Activated T-helper 1 cell treated with anti-CD3 and anti-CD28 coated beads, Interleukin-12 subunit alpha, Interleukin-12 subunit beta, Interleukin-2, Interleukin-4 antibody, amounts not matched to agents 30 ng/mL and 10 ng/mL and 1 ng/mL, durations not matched to agents 14 hours and 24 hours and 36 hours (primary cell): Measurements from ENCODE around the gene PPP1R8. TPM values are rescaled to one million over a fixed set of nuclear protein-coding genes. Genes with fewer than 3 reads are reported as not detected.

Experiments
- total RNA-seq: library from RNA; stranded (reverse); gene quantifications from 2 replicates; pipeline ENCODE4 v1.2.3, GENCODE V29; 2022

The PPP1R8 gene
- total RNA-seq, 1 donor from 2014 or later, result 84.1 TPM

Other genes starting within 250 kb of the PPP1R8 start
- 33.7 and 33.9 TPM in 2 replicates for gene AHDC1, start 226.6 kb upstream of the PPP1R8 start, total RNA-seq
- gene FGR, start 195.6 kb upstream of the PPP1R8 start, total RNA-seq, result 0.21 and 0.27 TPM in 2 replicates
- gene IFI6, start 158.6 kb upstream of the PPP1R8 start, total RNA-seq, result 71.7 and 85.6 TPM in 2 replicates
- gene FAM76A, start 104.8 kb upstream of the PPP1R8 start, total RNA-seq, result 9.9 and 13.1 TPM in 2 replicates
- 22.0 and 23.9 TPM in 2 replicates for gene STX12, start 57.6 kb upstream of the PPP1R8 start, total RNA-seq
- gene THEMIS2, start 41.8 kb downstream of the PPP1R8 start, total RNA-seq, result 28.7 and 33.5 TPM in 2 replicates
- 96.0 and 96.5 TPM in 2 replicates for gene RPA2, start 83.8 kb downstream of the PPP1R8 start, total RNA-seq
- 0.29 and 0.60 TPM in 2 replicates for gene SMPDL3B, start 104.2 kb downstream of the PPP1R8 start, total RNA-seq
- 5.7 and 5.8 TPM in 2 replicates for gene XKR8, start 129.2 kb downstream of the PPP1R8 start, total RNA-seq